Stimulated activated CD8-positive, alpha-beta memory T cell treated with anti-CD3 and anti-CD28 coated beads, Interleukin-15, amount 100 ng/mL, for 48 hours (primary cell): ENCODE data around the gene WDR20.

ENCODE experiments used
- DNase-seq, 2 donors: peaks; one replicate each; pipeline ENCODE4 v3.0.0-alpha.2; 2020; ENCODE audit warnings: low read depth in 2 of 2

The WDR20 gene

DNA sequence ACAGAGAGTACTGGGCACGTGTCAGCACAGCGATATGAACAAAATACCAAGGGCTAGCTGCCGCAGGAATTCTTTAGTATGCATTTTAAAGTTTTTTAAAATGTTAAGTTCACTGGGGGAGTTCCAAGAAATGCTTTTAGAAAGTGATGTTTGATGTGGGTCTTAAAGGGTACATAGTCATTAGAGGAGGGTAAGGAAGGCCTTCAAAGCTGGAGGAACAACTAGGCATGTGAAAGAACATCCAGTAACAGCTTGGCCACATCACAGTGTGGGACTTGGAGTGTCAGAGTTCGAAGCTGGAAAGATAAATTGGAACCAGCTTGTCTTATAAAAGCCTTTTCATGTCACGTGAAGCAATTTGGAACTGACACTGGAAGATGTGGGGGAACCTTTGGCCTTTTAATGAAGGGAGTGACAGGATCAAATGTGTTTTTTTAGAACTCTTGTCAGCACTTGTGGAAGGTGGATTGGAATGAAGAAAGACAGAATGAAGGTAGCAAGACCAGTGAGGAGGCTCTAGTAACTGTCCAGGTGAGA, 57.7 kb downstream of the WDR20 start:
- no peak for DNase-seq

DNA sequence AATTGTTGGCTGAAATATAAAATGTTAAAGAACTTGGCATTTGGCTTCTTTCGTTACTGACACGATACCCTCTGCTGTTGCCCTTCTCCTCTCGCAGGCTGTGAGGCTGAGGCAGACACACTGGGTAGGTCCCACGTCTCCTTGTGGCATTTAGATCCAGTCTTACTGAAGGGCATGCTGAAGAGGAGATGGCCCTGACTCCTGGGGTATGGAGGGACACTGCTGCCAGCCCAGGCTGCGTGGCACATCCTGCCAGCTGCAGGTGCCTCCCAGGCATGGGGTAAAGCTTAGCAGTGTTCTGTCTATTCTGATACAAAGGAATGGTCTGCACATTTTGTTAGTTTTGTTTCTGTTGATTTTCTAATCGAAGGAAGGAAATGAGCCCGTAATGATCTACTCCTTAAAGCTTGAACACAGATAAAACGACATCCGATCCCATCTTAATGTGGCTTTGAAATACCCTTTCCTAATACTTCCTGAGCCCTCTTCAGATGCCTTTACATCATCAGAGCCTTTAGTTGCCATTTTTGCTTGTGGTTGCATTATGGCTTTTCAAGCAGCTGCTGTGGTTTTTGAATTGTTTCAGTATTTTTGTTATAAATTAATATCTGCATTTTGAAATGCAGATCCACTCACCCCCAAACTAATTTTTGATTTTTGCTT, 61.1 kb downstream of the WDR20 start:
- DNase-seq = no peak

DNA sequence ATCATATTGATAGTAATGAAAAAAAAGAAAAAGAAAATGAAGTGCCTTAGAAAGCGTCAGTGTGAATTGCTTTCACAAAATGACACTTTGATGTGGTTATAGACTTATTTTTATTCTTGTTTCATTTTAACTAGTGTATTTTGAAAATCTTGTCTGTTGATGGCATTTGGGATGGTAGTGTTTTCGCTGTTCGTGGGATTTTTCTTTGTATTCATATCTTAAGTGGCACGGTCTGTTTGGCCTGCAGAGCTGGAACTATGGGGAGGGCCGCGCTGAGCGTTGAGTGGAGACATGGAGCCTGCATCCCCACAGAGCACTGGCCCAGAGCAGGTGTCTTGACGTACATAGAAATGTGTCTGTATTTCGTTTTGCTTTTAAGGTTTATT, 61.6 kb downstream of the WDR20 start:
- no peak for DNase-seq

DNA sequence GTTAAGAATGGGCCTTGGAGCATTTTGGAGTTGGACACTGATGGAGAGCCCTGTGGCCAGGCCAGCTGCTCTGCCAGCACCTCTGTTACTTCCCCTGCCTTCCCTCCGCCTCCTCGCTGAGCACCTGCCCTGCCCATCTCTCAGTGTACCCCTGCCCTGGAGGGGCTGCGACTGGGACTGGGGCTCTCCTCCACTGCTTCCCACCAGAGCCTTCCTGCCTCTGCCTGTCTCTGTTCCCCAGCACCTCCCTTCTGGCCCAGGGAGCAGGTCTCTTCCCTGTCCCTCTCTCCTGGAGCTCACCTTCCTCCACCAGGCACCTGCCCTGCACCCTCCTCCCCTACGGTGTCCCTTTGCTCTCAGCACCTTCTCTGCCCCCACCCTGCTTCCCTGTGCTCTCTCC, 62.1 kb downstream of the WDR20 start:
- no peak for DNase-seq

DNA sequence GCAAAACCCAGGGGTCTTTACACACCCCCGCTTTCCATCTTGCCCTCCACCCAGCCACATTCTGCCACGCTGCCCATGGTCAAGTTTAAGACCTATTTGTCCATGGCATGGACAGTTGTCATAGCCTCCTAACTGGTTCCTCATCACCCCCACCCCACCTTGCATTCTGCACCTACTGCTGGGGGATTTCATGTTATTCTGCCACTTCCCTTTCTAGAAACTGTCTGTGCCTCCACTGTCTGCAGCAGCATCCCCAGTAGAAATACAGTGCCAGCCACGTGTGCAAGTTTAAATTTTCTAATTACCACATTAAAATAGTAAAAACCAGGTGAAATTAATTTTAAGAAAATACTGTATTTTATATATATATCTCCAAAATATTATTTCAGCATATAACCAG, 63.2 kb downstream of the WDR20 start:
- no peak for DNase-seq

DNA sequence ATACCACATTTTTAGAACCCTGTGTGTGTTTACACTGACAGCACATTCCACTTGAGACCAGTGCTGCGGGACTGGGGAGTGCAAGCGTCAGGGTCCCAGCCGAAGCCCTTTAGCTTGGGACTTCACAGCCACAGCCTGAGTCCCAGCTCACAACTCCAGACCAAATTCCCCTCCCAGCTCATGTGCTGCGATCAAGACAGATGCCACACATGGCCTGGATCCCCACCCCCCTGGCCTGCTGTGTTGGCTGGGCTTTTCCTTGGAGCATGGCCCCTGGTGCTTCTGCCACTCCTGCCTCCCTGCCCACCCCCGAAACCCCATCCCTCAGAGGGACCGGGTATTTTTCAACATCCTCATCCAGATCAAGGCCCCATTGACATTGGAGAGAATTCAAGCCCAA, 63.7 kb downstream of the WDR20 start:
- no peak for DNase-seq

DNA sequence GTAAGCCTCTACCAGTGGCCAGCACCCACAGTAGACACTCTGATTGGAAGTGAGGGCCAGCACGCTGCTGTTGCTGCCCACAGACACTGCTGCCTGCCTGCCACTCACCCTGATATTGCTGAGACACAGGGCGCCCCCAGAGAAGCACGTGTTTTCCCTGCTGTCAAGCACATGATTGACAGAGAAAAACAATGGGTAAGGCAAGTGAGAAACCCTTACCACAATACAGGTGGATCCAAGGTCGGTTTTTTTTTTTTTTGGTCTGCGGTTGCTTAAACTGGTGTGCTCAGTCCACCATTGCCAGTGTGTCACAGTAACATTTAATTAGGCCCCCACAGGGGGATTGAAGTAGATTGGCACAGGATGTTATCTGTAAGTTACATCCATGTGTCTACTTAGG, 65.9 kb downstream of the WDR20 start:
- DNase-seq = no peak

DNA sequence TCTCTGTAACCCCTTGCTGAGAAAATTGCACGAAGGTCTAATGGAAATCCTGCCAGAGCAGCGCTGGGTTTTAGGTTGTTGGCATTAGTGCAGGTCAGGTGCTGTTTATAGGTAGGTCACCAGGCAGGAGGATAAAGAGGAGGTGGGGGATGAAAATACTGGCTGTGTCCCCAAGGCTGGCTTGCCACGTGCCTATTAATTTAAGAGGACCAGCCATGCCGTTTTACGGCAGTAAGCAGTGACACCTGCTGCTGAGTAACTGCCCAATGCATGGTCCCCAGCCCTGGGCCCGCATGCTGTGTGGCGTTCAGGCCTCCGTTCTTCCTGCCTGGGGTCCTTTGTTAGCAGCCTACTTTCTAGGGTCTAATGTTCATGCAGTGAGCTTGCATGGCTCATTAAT, 67.2 kb downstream of the WDR20 start:
- DNase-seq = no peak

DNA sequence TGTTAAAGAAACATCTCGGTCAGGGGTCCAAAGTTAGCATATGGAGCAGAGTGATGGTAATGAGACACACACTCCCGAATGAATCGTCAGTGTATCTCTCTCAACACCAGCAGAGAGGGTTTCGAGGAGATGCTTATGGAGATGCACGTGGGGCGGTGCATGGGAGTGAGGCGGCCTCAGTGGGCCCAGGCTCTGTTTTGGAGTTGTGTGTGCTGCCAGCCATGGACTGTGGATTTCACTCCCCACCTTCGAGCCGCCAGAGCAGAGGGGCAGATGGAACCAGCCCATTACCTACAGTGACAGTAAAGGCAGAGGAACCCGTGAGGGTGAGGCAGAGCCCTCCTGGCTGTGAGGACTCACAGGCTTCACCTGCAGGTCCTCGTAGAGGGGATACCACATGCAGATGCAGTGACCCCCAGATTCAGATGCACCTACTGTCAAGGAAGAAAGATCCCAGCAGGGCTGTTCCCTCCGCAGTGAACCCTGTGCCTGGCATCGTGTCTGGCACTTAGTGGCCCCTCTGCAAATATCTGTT, 68.2 kb downstream of the WDR20 start:
- DNase-seq = no peak

DNA sequence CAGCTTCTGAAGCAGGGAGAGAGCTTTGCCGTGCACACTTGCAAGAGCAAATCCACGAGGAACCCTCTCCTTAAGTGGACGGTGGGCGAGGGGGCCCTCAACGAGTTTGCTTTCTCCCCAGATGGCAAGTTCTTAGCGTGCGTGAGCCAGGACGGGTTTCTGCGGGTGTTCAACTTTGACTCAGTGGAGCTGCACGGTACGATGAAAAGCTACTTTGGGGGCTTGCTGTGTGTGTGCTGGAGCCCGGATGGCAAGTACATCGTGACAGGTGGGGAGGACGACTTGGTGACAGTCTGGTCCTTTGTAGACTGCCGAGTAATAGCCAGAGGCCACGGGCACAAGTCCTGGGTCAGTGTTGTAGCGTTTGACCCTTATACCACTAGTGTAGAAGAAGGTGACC, 69.0 kb downstream of the WDR20 start:
- DNase-seq = no peak

DNA sequence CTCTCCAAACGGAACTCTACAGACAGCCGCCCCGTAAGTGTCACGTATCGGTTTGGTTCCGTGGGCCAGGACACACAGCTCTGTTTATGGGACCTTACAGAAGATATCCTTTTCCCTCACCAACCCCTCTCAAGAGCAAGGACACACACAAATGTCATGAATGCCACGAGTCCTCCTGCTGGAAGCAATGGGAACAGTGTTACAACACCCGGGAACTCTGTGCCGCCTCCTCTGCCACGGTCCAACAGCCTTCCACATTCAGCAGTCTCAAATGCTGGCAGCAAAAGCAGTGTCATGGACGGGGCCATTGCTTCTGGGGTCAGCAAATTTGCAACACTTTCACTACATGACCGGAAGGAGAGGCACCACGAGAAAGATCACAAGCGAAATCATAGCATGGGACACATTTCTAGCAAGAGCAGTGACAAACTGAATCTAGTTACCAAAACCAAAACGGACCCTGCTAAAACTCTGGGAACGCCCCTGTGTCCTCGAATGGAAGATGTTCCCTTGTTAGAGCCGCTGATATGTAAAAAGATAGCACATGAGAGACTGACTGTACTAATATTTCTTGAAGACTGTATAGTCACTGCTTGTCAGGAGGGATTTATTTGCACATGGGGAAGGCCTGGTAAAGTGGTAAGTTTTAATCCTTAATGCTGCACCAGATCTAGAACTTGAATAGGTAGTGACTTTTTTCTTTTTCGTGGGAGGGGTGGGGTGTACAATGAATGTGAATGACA, 69.7 kb downstream of the WDR20 start:
- DNase-seq = no peak

DNA sequence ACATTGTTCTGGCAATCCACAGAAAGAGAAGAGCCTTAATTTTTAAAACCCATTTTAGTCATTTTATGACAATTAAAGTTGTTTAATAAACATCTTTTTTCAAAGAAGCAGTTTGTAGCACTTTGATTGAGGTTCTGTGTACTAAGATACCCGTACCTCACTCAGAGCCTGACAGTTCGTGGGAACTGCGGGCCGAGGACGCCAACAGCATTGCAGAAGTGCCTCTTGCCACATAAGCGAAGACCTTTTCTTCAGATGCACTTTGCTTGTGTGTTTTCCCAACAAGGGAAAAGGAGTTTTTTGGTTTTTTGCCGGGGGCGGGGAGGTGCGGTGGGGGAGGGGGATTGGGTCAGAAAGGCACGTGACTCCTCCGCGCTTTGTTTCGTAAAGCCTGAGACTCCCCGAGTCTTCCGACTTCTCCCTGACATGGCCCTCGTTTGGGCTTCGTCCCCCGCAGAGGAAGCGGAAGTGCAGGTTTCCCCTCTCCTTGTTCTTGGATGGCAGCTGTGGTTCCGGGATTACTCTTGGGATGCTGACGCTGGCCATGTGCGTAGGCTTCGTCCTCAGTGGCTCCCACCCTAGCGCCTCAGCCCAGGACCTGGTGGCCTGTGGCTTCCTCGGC, 70.8 kb downstream of the WDR20 start:
- no peak for DNase-seq

DNA sequence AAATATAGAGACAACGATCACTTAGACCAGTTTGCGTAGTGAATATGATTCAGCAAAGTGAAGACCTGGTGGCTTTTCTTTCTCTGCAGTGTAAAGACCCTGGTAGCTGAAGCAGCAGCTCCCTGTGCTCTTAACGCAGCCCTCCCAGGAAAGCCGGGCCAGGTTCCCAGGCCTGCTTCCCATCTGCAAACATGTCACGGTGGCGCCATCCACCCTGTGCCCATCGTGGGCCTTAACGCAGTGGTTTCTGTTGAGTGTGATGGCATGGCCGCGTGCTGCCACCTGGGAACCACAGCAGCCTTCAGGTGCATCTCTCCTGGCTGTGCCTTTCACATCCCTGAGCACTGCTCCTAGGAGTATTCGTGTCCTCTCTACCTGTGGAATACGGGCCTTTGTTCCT, 71.5 kb downstream of the WDR20 start:
- DNase-seq = no peak

DNA sequence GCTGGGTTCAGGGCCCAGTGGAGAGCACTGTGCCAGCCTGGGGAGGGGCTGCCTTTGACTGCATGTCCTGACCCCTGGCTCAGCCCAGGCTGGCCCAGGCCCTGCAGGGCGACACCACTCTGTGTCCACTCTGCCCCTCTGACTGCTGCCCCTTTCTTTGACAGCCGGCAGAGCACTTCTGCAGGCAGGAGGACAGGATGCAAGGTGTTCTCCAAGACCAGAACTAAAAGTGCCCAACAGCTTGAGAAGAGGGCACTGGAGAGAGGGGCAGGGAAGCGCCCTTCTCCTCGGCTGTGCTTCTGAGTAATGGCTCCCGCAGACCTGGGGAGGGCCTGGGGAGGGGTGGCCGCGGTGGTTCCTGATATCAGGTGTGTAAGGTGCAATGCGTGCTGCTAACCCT, 72.7 kb downstream of the WDR20 start:
- DNase-seq = no peak

DNA sequence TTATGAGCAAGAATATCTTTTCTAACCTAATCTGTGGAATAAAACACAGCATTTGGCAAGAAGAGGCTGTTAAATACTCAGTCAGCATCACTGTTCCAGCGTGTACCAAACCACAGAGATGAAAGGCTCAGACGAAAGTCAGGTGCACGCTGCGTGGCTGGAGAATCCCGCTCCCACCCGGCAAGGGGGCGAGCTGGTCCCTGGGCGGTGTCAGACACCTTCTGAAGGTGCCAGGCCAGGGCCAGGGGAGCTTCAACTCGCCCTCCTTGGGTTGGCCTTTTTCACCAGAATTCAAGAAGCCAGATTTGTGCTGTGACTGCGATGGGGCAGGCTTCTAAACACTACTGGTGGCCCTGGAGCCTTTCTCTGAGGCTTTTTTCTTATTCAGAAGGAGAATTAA, 73.1 kb downstream of the WDR20 start:
- DNase-seq = no peak

DNA sequence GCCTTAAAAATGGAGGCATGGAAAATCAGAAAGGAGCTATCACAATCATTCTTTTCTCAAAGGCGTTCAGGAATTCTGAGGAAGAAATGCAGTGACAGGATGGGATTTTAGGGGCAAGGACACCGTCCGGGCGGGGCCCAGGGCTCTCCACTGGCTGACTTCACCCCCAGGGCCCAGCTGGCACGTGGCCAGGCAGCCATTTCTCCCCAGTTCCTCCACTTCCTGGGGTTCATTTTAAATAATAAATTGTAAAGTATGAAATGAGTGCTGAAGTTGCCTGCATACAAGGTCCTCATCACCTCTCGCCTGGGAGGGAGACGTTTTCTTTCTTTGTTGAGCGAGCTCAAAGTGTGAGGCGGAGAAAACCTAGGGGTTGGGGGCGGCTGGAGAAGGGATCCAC, 73.8 kb downstream of the WDR20 start:
- no peak for DNase-seq

DNA sequence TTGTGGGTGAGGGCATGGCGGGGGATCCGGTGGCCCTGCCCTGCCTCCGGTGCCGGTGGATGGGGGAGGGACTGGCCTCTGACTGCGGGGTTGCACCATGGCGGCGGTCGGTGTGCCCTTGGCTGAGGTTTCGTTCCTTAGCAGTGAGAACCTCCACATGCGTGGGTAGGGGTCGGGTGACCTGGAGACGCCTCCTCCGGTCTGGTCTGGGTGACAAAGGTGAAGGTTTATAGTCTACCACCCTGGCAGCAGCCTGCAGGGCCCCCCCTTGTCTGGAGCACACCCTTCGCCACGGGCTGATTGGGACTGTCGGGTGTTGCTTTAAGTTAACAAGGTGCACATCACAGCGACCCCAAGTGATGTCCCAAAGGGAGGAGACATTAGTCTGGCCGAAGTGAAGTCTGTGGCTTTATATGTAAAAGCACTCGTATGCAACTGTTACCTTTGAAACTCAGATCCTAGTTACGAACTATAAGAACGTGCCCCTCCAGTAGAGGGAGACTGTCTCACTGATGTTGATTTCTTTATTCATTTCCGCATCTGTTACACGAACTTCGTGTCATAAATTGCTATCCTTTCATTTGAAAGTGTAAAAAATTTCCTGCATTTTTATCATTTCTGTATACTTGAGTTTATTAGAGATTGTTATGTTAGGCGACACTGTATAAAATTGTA, 74.4 kb downstream of the WDR20 start:
- no peak for DNase-seq

DNA sequence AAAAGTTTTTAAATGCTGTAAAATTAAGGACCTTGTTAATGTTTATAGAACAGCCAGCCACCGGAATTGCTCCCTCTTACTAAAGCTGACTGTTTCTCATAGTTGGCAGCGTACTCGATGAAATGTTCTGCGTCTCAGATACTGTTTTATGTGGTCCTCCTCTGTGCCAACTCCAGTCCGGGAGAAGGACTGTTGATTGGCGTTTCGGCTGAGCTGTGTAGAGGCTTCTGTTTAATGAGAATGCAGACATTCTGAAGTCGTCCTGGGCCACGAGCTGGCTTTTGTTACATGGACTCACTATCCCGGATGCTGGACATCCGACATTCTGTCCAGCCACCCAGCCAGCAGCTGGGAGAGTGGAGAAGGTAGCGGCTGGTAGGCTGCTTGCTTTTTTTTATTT, 75.4 kb downstream of the WDR20 start:
- DNase-seq = no peak

DNA sequence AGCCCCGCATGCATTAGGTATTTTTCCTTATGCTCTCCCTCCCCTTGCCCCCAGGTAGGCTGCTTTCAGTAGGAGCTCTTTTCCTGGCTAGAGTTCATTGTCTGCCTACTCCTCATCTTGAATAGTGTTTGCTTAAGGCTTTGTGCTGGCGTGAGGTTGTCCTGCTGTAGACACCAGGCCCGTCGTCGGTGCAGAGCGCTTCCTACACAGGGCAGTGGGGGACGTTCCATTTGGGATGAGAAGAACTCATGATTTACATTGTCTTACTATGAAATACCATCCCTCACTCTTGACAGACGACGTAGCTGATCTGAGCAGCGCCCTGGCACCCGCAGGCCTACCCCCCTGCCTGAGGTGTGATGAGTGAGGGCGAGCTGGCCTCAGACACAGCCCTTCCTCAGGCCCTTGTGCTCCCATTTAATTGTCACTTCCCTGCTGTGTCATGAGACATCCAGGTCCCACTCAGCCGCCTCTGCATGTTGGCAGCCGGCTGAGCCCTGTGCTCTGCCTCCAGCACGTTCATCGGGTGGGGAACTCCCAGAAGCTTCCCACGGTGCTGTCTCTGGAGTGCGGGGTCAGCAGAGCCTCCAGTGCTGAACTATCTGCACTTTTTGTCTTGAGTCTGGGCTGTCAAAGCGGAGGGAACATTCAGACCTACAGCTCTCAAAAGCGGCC, 76.0 kb downstream of the WDR20 start:
- DNase-seq = no peak

DNA sequence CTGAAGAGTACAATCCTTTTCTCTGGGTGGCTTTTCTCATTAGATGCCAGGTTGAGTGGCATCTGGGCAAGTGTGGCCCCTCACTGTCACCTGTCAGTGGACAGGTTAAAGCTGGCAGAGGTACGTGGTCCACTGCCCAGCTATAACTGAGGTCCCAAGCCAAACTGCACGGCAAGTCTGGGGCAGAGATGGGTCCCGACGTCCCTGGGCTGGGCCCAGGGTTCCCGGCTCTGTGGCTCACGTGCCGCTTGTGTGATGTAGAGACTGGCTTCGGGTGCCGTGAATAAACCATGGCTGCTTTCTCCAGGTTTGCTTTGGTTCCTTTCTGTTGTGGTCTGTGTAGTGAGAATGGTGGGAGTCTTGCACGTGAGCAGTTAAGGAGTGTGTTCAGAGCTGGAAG, 77.7 kb downstream of the WDR20 start:
- no peak for DNase-seq

DNA sequence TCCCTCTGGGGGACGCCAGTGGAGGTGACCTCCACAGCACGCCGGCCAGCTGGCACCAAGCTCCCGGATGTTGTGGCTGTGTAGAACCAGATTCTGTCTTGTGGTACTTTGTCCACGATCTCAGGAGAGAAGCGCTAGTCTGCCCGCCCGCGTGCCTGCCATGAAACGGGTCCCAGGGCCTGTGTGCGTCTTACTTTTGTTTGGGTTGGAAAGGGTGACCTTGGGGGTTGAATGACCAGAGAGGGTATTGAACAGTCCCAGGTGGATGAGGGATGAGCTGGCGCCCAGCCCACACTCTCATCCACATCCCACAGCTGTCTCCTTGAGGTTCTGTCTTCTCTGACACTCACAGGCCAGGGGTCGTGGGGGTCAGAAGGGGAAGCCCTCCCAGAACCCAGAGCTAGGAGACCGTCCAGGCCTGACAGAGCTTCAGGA, 78.3 kb downstream of the WDR20 start:
- DNase-seq = no peak

DNA sequence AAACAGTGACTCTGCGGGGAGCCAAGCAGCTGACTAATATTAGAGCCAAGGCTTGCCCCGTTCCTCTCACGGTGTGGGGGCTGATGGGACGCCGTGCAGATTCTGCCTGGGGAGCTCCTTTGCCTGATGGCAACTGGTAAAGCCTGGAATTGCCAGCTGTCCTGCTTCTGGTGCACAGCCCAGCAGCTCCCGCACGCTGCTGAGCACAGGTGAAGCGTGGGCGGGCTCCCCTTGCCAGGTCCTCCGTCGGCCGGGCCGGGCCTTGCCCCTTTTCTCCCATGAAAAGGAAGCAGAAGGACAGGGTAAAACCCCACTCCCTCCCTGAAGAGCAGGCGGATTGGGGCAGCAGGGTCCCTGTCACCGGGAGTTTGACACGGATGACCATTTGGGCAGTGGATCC, 79.0 kb downstream of the WDR20 start:
- no peak for DNase-seq
